GM19468 (cell line): ENCODE results near the gene KLRB1.
"Not testable (repeated sequence)": the region's sequence is repeated elsewhere in the genome, so short reads cannot be mapped to it uniquely, and the experiment has no call there.

Experiments
- ATAC-seq: cut with Tn5 transposase; IDR thresholded peaks from one replicate; pipeline ENCODE4 v1.9.1; 2021; ENCODE audit warnings: mild to moderate bottlenecking, moderate library complexity, moderate number of reproducible peaks; ENCODE audit not compliant: unreplicated experiment; ENCODE audit errors: extremely low read depth

Gene KLRB1

DNA sequence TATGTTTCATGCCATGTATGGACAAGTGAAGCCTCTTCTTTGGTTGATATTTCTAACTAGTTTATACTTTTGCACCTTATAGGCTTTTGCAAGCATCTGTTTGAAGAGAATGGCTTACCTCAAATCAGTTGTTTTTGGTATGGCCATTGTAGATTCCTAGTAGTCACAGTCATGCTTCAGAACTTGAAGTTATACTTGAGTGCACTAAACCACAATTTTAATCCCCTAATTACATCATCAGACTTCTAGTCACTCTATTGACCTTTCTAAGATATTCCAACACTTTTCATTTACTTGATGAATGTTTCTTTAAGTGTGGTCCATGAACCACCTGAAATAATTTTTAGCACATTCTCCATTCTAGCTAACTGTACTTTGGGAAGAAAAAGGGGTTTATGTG, 18.6 kb upstream of the KLRB1 start:
- ATAC-seq: no peak

- ATAC-seq: no peak
Measured at GRCh38 chr12:9625019-9625418, 17.3 kb upstream of the KLRB1 start.

GRCh38 chr12:9619411-9620179, 11.9 kb upstream of the KLRB1 start:
- ATAC-seq: no peak

GRCh38 chr12:9618906-9619305, 11.2 kb upstream of the KLRB1 start:
- not testable (repeated sequence) for ATAC-seq

DNA sequence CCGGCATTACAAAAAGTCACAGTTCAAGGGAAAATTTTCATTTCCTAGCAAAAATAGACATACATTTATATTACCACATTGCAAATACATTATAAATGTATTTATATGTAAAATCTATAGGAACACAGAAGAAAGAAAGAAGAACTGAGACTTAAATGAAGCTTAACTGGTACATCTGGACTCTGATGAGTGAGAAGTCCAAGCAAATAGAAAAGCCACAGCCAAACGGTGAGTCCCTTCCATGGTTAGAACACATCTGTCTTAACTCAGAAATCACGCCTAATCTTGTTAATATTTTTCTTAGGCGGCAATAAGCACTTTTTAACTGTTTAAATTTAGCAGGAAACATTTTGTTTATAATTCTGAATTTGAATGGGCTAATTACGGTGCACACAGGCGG, 9.4 kb upstream of the KLRB1 start:
- no peak for ATAC-seq

DNA sequence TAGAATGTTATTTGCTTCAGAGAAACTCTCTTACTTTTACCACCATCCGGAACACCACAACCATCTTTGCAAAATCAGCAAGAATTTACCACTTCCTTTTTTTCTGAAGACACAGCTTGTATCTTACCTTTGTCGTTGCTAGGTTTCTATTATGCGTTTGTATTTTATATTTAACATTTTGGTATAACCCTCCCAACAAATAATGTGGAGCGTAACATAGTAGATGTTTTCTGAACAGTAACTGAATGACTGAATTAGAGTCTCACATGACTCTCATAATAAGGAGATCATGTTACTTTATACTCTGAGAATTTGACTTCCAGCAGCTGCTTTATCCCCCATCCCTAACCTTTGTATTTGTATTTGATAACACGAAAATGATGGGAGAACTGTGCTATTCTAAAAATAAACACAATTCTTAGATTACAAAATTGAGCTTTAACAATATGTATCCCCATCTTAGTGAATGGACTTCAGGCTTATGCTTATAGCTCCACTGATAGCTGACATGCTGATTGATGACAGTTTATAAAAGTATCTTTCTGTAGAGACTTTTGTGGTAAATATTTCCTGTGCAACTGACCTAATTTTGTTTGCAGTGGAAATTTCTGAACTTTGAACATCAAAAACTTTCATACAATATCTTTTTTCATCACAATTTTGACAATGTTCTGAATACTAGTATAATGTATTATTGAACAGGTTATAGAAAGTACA, 7.9 kb upstream of the KLRB1 start:
- no peak for ATAC-seq

DNA sequence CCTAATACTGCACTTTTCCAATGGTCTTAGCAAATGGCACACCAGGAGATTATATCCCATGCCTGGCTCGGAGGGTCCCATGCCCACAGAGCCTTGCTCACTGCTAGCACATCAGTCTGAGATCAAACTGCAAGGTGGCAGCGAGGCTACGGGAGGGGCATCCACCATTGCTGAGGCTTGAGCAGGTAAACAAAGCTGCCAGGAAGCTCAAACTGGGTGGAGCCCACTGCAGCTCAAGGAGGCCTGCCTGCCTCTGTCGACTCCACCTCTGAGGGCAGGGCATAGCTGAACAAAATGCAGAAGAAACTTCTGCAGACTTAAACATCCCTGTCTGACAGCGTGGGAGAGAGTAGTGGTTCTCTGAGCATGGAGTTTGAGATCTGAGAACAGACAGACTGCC, 2.9 kb upstream of the KLRB1 start:
- not testable (repeated sequence) for ATAC-seq

GRCh38 chr12:9606736-9607372, 862 bp downstream of the KLRB1 start:
- ATAC-seq: no peak

DNA sequence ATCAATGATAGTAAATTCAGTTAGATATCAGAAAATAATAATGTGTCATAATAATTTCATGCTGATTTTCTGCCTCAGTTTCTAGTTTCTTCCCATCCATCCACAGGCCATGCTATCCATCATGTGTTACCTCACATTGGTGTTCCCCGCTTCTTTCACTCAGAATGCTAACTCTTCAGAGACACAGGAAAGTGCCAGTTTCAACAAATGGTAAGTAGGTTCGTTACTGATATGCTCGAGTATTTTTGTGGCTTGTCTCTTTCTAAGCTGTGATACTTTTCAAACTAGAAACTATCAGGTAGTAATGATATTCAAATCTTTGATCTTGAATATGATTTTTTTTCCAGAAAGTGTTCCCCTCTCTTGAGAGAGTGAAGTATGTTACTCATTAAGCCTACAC, 1.5 kb downstream of the KLRB1 start:
- ATAC-seq: no peak

GRCh38 chr12:9605483-9605882, 2.2 kb downstream of the KLRB1 start:
- ATAC-seq: no peak

- no peak for ATAC-seq
Measured at GRCh38 chr12:9604287-9604686, 3.4 kb downstream of the KLRB1 start.

- not testable (repeated sequence) for ATAC-seq
Measured at GRCh38 chr12:9600426-9600825, 7.3 kb downstream of the KLRB1 start.

DNA sequence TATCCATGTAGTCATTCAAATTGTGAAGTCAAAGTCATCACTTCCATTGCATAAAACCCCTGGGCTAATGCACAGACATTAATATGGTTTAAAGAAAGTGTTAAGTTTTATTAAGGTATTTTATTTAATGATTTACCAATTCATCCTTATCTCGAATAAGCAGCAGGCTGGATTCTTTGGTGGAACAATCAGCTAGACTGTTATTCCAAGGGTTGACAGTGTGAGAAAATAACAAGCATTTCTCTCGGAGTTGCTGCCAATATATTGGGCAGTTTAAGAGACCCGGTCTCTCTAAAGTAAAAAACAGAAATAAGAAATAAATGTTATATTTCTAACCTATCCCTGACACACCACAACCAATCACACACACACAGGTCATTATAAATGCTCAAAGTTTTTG, 9.4 kb downstream of the KLRB1 start:
- ATAC-seq: no peak

- no peak for ATAC-seq
Measured at GRCh38 chr12:9597365-9597764, 10.4 kb downstream of the KLRB1 start.

- ATAC-seq: no peak
Measured at GRCh38 chr12:9590441-9590840, 17.3 kb downstream of the KLRB1 start.

DNA sequence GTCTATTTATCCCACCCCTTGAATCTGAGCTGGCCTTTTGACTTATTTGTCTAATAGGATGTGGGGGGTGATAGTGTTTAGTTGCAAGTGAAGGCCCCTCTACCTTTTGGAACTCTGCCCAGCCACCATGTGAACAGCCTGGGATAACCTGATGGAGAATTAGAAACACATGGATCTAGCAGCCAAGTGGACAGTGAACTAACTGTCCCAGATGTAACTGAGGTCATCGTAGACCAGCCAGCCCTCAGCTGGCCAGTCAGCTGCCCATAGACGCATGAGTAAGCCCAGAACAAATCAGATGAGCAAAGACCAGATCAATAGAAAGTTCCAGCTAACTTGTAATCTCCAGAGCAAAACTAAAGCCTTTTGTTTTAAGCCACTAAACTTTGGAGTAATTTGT, 19.0 kb downstream of the KLRB1 start:
- no peak for ATAC-seq

GRCh38 chr12:9587987-9588600, 19.6 kb downstream of the KLRB1 start:
- ATAC-seq: no peak

DNA sequence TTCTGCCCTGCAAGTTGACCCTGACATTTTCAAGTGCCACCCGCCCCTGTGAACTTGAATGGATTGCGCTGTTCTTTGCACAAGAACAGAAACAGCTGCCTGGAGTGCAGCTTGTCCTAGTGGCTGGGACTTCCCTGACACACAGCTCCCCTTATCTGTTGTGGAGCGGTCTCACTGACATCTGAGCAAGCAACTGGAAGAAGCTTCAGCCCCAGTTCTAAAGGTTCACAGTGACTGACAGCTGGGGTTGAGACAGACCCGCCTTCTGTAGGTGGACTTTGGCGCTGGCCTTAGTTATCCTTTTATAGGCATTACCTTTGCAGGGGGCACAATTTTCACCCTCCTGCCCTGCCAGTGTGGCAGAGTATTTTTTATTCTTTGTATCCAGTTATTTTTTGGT, 30.0 kb downstream of the KLRB1 start:
- ATAC-seq: not testable (repeated sequence)

- not testable (repeated sequence) for ATAC-seq
Measured at GRCh38 chr12:9567151-9567550, 40.6 kb downstream of the KLRB1 start.

DNA sequence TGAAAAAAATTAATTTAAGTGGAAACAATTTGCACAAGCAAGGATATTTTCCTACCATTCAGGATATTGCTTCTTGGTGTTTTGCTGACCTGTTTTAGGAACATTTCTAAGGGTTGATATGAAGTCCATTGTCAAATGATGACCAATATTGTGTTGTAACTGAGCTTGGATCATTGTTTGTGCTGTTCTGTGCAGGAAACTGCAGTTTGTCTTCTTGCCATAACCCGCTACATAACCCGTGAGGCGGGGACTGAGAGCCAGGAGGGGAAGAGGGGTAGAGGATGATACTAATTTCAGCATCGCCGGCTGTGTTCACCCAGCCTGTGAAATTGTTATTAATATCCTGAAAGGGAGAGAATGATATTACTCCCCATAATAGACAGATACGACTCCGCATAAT, 41.6 kb downstream of the KLRB1 start:
- ATAC-seq: not testable (repeated sequence)

DNA sequence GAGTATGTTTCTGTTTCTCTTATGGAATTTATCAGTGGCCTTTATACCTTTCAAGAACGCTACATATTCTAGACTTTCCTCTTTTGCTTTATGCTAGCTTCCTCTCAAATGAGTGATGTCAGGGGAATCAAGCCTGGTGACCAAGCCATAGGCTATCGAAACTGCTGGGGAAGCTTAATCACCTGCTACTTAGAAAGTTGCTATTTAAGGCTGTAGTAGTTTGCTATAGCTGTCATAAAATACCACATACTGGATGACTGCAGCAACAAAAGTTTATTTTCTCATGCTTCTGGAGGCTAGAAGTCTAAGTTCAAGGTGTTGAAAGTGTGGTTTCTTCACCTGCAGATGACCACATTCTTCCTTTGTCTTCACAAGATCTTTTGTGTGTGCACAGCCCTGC, 43.3 kb downstream of the KLRB1 start:
- ATAC-seq: not testable (repeated sequence)
